GM15510 (cell line): ENCODE data around the gene CD244.

Experiments used
- POLR2A ChIP-seq: IDR thresholded peaks from 3 replicates; pipeline ENCODE4 v1.6.1; 2011; ENCODE audit warnings: borderline replicate concordance; ENCODE audit not compliant: insufficient read length; ENCODE audit errors: extremely low read depth

Gene CD244

DNA sequence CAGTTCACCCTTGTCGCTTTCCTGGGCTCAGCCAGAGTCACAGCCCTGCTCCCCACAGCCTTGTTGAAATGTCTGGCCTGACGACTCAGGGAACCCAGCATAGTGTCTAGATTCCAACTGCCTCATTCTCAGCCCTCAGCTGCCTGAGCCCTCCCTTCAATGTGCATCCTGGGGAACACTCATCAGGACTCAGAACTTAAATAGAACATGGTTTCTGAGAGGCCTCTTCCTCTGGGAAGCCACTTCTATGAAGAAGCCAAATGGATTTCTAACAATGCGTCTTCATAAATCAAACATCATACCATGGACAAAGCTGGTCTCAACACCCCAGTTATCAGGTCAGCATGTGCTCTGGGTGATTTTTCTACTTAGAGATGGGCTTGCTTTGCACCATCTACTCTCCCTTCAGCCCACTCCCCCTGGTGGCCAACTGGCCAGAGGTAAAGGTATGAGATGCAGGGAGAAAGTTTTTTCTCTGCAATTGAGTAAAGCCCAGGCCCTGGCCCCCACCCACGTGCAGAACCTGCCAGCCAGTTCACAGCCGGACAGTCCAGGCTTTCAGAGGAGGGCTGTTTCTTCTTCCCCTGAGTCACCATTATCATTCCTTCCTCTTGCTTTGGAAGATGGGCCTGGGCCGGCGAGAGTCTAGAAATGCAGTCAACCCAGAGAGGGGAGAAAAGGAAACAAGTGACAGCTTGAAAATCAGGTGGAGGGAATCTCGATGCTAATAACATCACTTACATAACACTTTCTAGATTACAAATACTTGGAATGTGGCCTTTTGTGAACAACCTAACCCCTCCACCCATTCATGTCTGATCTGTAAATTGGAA lies 32.1 kb downstream of the CD244 start:
- TF ChIP-seq POLR2A = no peak

DNA sequence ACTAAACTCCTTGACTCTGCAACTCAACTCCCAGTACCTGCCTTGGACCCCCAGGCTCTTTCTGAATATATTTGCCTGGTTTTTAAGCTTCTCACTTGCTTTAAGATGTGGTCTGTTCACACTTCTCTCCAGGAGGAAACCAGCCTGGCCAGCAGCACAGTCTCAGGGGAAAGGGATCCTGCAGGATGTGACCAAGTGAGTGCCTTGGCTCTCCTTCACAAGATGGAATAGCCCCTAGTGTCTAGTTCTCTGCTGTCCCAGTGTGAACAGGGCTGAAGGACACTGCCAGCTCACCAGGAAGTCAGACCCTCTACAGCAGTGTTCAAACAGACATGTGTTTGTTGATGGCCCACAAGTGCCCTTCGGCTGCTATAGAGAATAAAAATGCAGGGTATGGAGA lies 32.9 kb downstream of the CD244 start:
- no peak for TF ChIP-seq POLR2A

DNA sequence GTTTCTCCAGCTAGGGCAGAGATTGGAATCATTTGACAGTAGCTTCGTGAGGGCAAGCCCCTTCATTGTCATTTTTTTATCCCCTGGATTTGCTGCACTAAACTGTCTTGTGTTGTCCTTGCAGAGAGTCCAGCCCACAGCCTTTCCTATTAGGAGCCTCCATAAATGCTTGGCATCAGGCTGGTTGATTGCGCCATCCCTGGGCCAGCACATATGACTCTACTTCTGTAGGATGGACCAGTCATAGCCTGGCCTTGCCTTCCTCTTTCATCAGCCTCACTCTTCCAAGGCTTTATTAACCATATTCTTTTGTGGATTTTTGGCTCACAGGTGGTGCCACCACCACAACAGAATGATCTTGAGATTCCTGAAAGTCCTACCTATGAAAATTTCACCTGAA lies 35.3 kb downstream of the CD244 start:
- no peak for TF ChIP-seq POLR2A

DNA sequence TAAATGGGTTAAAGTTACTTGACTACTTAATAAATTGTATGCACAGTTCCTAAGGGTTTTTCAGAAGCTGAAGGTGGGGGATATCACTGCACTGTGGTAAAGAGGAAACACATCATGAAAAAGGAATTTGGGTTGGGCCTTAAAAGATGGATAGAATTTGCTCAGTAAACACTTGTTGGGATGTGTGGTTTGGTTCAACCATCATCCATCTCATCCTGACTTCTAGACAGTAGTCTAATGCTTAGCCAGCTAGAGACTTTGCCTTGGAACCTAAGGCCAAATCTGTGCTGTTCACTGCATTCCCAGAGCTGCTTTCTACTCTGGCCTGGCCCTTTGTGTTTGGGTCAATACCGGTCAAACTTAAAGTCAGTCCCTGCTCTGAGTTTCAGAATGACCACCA lies 36.1 kb downstream of the CD244 start:
- no peak for TF ChIP-seq POLR2A

DNA sequence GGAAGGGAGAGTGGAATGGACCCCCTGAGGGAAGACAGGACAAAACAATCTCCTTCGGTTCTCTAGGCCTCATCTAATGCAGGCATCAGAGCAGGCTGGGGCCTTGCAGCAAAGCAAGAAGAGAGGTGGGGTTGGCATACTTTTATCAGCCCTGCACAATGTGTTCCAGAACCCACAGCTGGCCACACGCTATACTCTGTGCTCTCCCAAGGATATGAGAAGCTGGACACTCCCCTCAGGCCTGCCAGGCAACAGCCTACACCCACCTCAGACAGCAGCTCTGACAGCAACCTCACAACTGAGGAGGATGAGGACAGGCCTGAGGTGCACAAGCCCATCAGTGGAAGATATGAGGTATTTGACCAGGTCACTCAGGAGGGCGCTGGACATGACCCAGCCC lies 39.4 kb downstream of the CD244 start:
- TF ChIP-seq POLR2A = no peak

DNA sequence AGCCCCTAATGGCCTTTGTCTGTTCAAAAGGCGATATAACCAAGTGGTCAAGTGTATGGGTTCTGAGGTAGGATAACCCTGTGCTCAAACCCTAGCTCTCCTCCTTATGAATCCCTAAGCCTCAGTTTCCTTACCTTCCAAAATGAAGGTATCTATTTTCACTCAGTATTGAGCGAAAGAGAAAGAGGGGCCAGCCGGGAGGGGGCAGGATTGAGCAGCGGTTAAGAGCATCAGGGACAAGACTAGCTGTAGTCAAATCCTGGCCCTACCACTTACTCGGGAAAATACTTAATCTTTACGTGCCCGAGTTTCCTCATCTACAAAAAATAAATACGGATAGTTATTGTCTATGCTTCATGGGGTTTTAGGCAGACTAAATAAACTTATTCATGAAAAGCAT lies 41.1 kb downstream of the CD244 start:
- TF ChIP-seq POLR2A = no peak

DNA sequence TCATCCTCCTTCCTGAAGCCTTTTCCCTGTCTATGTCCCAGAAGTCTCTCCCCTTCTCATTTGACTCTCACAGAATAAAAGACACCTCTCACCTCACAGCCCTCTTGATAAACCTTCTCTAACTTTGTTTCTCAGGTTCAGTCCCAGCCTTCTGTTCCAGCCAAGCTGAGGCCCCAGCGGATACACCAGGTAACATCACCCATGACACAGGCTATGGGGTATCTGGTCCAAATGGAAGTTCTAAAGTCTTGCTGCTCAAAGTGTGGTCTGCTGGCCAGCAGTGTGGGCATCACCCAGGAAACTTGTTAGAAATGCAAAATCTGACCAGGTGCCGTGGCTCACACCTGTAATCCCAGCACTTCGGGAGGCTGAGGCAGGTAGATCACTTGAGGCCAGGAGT lies 43.5 kb downstream of the CD244 start:
- TF ChIP-seq POLR2A = no peak

DNA sequence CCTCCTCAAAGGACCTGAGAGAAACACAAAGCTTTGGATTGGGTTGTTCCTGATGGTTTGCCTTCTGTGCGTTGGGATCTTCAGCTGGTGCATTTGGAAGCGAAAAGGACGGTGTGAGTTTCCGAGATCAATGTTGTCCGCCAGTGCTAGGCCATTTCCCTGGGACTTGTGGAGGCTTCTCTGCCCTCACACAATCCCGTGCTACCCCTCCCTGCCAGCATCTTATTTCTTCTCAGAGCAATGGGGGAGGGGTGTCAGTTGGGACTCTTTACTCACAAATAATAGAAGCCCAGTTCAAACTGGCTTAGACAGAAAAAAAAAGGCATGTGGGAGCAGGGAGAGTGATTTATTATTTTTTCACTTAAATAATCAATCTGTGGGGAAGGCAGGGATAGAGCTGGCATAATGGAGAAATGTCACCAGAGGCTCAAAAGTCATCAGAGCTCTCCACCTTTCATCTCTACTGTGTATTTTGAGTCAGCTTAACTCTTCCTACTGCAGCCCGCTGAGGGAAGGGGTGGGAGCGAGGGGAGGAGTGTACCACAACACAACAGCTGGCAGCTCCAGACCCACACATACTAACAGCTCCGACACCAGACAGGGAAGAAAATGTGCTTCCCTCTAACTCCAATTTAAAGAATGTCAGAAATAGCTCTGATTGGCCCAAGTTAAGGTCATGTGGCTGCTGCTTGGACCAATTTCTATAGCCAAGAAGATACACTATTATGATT lies 44.3 kb downstream of the CD244 start:
- TF ChIP-seq POLR2A = no peak

DNA sequence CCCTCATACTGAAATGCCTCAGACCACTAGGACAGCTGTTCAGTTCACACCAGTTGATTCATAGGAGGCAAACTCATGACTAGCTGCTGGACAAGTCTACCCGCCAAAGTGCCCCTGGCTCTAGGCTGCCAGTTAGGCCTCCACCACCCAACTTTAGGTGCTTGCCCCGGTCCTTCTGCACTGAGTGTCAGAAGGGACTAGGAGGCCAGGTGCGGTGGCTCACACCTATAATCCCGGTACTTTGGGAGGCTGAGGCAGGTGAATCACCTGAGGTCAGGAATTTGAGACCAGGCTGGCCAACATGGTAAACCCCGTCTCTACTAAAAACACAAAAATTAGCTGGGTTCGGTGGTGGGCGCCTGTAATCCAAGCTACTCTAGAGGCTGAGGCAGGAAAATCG lies 47.8 kb downstream of the CD244 start:
- no peak for TF ChIP-seq POLR2A

DNA sequence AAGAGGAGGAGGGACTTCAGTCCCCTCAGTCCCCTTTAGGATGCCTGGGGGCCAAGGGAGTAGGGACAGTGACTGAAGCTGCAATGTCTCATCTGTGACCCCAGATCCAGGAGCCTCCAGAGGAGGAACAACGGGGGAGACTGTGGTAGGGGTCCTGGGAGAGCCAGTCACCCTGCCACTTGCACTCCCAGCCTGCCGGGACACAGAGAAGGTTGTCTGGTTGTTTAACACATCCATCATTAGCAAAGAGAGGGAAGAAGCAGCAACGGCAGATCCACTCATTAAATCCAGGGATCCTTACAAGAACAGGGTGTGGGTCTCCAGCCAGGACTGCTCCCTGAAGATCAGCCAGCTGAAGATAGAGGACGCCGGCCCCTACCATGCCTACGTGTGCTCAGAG lies 48.4 kb downstream of the CD244 start:
- TF ChIP-seq POLR2A = no peak

DNA sequence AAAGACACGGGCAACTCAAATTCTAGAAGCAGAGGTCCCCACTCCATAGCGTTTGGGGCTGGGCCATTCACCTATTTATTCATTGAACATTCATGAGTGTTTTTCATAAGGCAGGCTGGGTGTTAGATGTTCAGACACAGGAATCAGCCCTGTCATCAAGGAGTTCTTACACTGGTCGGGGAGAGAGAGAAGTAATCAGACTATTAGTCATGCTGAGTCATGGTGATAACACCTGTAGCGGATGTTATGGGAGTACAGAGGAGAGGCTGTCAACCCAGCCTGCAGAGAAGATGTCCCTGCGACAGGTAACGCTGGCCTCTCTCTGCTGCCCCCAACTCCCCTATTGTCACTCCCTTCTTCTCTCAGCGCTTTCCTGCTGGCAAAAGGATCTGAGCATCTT lies 49.5 kb downstream of the CD244 start:
- no peak for TF ChIP-seq POLR2A

DNA sequence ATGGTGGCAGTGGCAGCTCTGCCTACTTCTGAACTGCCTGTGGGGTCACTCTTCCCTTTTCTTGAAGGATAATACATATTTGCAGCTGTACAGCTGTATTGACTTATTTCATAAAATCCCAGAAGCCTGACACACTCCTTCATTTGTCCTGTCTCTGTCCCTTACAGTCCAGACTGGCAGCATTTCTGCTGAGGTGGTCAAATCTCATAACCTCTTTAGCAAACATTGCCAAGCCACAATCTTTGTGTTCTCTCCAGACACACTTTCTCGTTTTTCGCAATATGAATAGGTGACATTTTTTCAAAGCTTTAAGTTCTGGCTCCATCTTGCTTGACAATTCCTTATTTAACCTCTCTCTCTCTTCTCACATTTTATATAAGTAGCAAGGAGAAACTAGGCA lies 51.5 kb downstream of the CD244 start:
- TF ChIP-seq POLR2A = no peak

DNA sequence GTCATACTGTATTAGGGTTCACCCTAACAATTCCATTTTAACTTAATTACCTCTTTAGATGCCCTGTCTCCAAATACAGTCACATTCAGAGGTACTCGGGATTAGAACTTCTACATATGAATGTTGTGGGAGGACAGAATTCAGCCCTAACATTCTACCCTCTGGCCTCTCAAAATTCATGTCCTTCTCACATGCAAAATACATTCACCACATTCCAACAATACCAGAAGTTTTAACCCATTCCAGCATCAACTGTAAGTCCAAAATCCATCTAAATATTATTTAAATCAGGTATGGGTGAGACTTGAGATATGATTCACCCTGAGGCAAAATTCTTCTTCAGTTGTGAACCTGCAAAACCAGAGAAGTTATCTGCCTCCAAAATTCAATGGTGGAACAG lies 52.2 kb downstream of the CD244 start:
- no peak for TF ChIP-seq POLR2A

DNA sequence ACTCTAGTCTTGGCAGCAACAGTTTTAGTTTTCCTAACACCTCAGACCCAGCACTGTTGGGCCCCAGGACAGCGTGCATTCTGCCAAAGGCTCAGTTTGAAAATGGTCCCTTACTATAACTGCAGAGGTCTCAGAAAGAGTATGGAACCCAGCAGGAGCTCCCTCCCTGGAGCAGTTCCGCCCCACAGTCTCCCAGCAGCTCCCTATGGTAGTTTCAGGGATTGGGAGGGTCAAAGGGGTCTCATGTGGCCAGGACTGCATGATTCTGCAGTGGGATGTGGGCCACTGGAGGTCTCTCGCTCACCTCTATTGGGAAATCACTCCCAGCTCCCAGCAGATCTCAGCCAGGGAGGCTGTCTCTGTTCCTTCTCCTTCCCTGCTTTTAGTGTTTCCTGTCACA lies 54.4 kb downstream of the CD244 start:
- no peak for TF ChIP-seq POLR2A

DNA sequence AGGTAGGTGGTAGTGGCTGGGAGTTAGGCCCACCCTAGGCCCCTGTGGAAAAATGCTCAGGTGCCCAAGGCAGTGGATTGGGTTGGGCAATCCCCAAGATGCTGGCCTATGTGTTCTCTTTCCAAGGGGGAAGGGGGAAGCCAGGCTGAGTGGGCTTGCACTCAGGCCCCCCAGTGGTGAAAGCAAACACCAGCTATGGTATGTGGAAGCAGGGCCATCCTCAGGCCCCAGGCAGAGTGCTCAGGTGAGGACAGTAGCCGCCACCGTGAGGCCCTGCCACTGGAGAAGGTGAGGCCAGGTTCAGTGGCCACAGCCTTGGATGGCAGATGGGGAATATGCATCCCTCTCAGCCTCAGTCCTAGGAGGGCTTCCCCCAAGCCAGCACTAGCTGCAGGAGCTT lies 54.9 kb downstream of the CD244 start:
- TF ChIP-seq POLR2A = no peak

DNA sequence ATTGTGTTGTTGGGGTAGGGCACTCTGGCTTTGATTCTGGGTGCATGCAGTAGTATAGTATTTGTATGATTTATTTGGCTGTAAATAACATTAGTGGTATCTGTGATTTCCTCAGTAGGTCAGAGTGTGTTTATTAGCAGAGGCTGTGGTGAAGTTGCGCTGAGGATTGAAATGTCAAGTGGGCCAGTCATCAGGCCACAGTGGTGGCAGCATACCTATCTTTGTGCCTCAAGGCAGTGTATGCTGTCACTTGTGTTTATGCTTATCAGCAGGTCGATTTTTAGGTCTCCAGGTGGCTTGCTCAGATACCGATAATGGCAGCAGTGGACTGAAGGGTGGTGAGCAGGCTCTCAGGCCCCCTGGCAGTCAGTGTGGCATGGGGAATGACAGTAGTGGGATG lies 55.4 kb downstream of the CD244 start:
- TF ChIP-seq POLR2A = no peak
